Parathyroid adenoma (tissue), 2 donors: ENCODE results near the gene ELK3.

Experiments used
- H2AFZ ChIP-seq: fragments of 300-600 bp; sonication (generic); one replicate; pipeline ENCODE4 v1.7.0; 2017; ENCODE audit warnings: antibody characterized with exemption, mild to moderate bottlenecking
- H3K27ac ChIP-seq: fragments of 300-600 bp; sonication (generic); one replicate; pipeline ENCODE4 v1.7.0; 2017
- H3K27me3 ChIP-seq: fragments of 300-600 bp; sonication (generic); one replicate; pipeline ENCODE4 v1.7.0; 2017; ENCODE audit warnings: low read length; ENCODE audit not compliant: control insufficient read depth, insufficient read depth
- H3K36me3 ChIP-seq: fragments of 300-600 bp; sonication (generic); one replicate; pipeline ENCODE4 v1.7.0; 2017; ENCODE audit warnings: low read length; ENCODE audit not compliant: control insufficient read depth, insufficient read depth
- H3K4me1 ChIP-seq: fragments of 300-600 bp; sonication (generic); one replicate; pipeline ENCODE4 v1.7.0; 2017; ENCODE audit warnings: control low read depth
- H3K4me2 ChIP-seq: fragments of 300-600 bp; sonication (generic); one replicate; pipeline ENCODE4 v1.7.0; 2017; ENCODE audit warnings: low read length
- H3K4me3 ChIP-seq: fragments of 300-600 bp; sonication (generic); one replicate; pipeline ENCODE4 v1.7.0; 2017; ENCODE audit warnings: low read depth, low read length
- H3K79me2 ChIP-seq: fragments of 300-600 bp; sonication (generic); one replicate; pipeline ENCODE4 v1.7.0; 2017; ENCODE audit warnings: control low read depth
- H3K9ac ChIP-seq: fragments of 300-600 bp; sonication (generic); one replicate; pipeline ENCODE4 v1.7.0; 2017; ENCODE audit warnings: mild to moderate bottlenecking
- H3K9me3 ChIP-seq: fragments of 300-600 bp; sonication (generic); one replicate; pipeline ENCODE4 v1.7.0; 2017; ENCODE audit warnings: low read length; ENCODE audit not compliant: control insufficient read depth
- CTCF ChIP-seq: fragments of 300-600 bp; sonication (generic); IDR thresholded peaks from one replicate; pipeline ENCODE4 v1.7.0; 2017; ENCODE audit warnings: antibody characterized with exemption, mild to moderate bottlenecking
- donor health status: primary hyperparathyroidism.

ELK3 gene

GRCh38 chr12:96219700-96220206, 25.6 kb downstream of the ELK3 start:
- Histone ChIP-seq H3K79me2 (peaks cover 2% of the 10 kb centered on the region), H3K27ac (no peak overlapping the region), H3K4me2 (no peak overlapping the region), H3K9me3 (no peaks in the 10 kb centered on the region), H3K4me1 (peaks cover 6% of the 10 kb centered on the region), H3K36me3 (no peaks in the 10 kb centered on the region), H3K27me3 (no peaks in the 10 kb centered on the region), H2AFZ (no peak overlapping the region), H3K4me3 (no peak overlapping the region), H3K9ac (no peak overlapping the region)
- no peak for TF ChIP-seq CTCF

GRCh38 chr12:96220902-96221301, 26.7 kb downstream of the ELK3 start:
- Histone ChIP-seq H3K9me3 (no peaks in the 10 kb centered on the region), H3K79me2 (peaks cover 2% of the 10 kb centered on the region), H3K27me3 (no peaks in the 10 kb centered on the region), H3K4me2 (no peak overlapping the region), H3K4me3 (no peak overlapping the region), H3K9ac (no peak overlapping the region), H3K36me3 (no peaks in the 10 kb centered on the region), H2AFZ (no peak overlapping the region), H3K4me1 (no peaks in the 10 kb centered on the region), H3K27ac (no peak overlapping the region)
- no peak for TF ChIP-seq CTCF

GRCh38 chr12:96221391-96221790, 27.2 kb downstream of the ELK3 start:
- Histone ChIP-seq H3K9me3 (no peaks in the 10 kb centered on the region), H3K9ac (no peak overlapping the region), H3K4me1 (no peaks in the 10 kb centered on the region), H3K79me2 (no peaks in the 10 kb centered on the region), H3K27ac (no peak overlapping the region), H3K27me3 (no peaks in the 10 kb centered on the region), H2AFZ (no peak overlapping the region), H3K4me3 (no peak overlapping the region), H3K36me3 (no peaks in the 10 kb centered on the region), H3K4me2 (no peak overlapping the region)
- TF ChIP-seq CTCF = no peak

GRCh38 chr12:96223411-96224218, 29.4 kb downstream of the ELK3 start:
- no peak overlapping the region for H3K4me2 ChIP-seq
- H2AFZ ChIP-seq = no peak overlapping the region
- no peak overlapping the region for H3K9ac ChIP-seq
- H3K9me3 ChIP-seq = no peaks in the 10 kb centered on the region
- no peaks in the 10 kb centered on the region for H3K27me3 ChIP-seq
- no peak overlapping the region for H3K4me3 ChIP-seq
- no peaks in the 10 kb centered on the region for H3K4me1 ChIP-seq
- no peak overlapping the region for H3K27ac ChIP-seq
- TF ChIP-seq CTCF = no peak
- H3K36me3 ChIP-seq = no peaks in the 10 kb centered on the region
- H3K79me2 ChIP-seq = no peaks in the 10 kb centered on the region

- Histone ChIP-seq H3K9me3 (no peaks in the 10 kb centered on the region), H3K36me3 (no peaks in the 10 kb centered on the region), H2AFZ (no peak overlapping the region), H3K4me1 (no peaks in the 10 kb centered on the region), H3K27ac (no peak overlapping the region), H3K79me2 (no peaks in the 10 kb centered on the region), H3K4me2 (no peak overlapping the region), H3K27me3 (no peaks in the 10 kb centered on the region), H3K9ac (no peak overlapping the region), H3K4me3 (no peak overlapping the region)
- no peak for TF ChIP-seq CTCF
Observed at GRCh38 chr12:96224219-96224615, 30.0 kb downstream of the ELK3 start.
